Stimulated activated CD4-positive, alpha-beta T cell treated with anti-CD3 and anti-CD28 coated beads, Interleukin-12 subunit alpha, Interleukin-12 subunit beta, amount 100 ng/mL, for 4 hours (primary cell): ENCODE data around the gene GABBR2.
"Not testable (repeated sequence)": the region's sequence is repeated elsewhere in the genome, so short reads cannot be mapped to it uniquely, and the experiment has no call there.

Experiments
- DNase-seq: peaks from one replicate; pipeline ENCODE4 v3.0.0-alpha.2; 2020

GABBR2 gene

GRCh38 chr9:98272083-98272482 lies 436.7 kb downstream of the GABBR2 start:
- DNase-seq = no peak

- DNase-seq = no peak
Observed at GRCh38 chr9:98271479-98271878, 437.3 kb downstream of the GABBR2 start.

GRCh38 chr9:98270284-98270683 lies 438.5 kb downstream of the GABBR2 start:
- DNase-seq = not testable (repeated sequence)

- DNase-seq = not testable (repeated sequence)
Observed at GRCh38 chr9:98269652-98270051, 439.1 kb downstream of the GABBR2 start.

GRCh38 chr9:98267556-98267955 lies 441.2 kb downstream of the GABBR2 start:
- not testable (repeated sequence) for DNase-seq

- DNase-seq = no peak
Observed at GRCh38 chr9:98264516-98264915, 444.2 kb downstream of the GABBR2 start.

GRCh38 chr9:98263482-98264357 lies 445.0 kb downstream of the GABBR2 start:
- DNase-seq = peak; percentile 77

- DNase-seq = no peak
Observed at GRCh38 chr9:98263080-98263479, 445.7 kb downstream of the GABBR2 start.

GRCh38 chr9:98262056-98262455 lies 446.7 kb downstream of the GABBR2 start:
- no peak for DNase-seq

GRCh38 chr9:98260635-98261034 lies 448.1 kb downstream of the GABBR2 start:
- DNase-seq = no peak

- no peak for DNase-seq
Observed at GRCh38 chr9:98259791-98260190, 448.9 kb downstream of the GABBR2 start.

GRCh38 chr9:98256756-98257155 lies 452.0 kb downstream of the GABBR2 start:
- peak; percentile 15 for DNase-seq

GRCh38 chr9:98255578-98256296 lies 453.0 kb downstream of the GABBR2 start, which contains the start of gene TBC1D2:
Gene TBC1D2 (minus strand): TSS chr9:98255649. CDS start chr9:98255541, 108 bp downstream.
- DNase-seq = peak; percentile 98

GRCh38 chr9:98255061-98255577 lies 453.6 kb downstream of the GABBR2 start:
- DNase-seq = no peak

GRCh38 chr9:98254228-98255060 lies 454.3 kb downstream of the GABBR2 start:
- DNase-seq = no peak

- DNase-seq = no peak
Observed at GRCh38 chr9:98253565-98253964, 455.2 kb downstream of the GABBR2 start.

GRCh38 chr9:98251551-98251950 lies 457.2 kb downstream of the GABBR2 start:
- DNase-seq = no peak

GRCh38 chr9:98249771-98250170 lies 459.0 kb downstream of the GABBR2 start:
- DNase-seq = no peak

- peak; percentile 6 for DNase-seq
Observed at GRCh38 chr9:98248737-98249474, 459.8 kb downstream of the GABBR2 start.

GRCh38 chr9:98247831-98248657 lies 460.7 kb downstream of the GABBR2 start:
- no peak for DNase-seq

- no peak for DNase-seq
Observed at GRCh38 chr9:98242426-98242825, 466.3 kb downstream of the GABBR2 start.
